Kidney (tissue), 14 donors: ENCODE measurements around the gene ZIC2. TPM values are rescaled to one million over a fixed set of nuclear protein-coding genes. Genes with fewer than 3 reads are reported as not detected.

Experiments used
- DNase-seq, 5 donors: peaks; one replicate each; pipeline ENCODE4 v3.0.0-alpha.2; 2013 to 2020
- FAIRE-seq: peaks from 2 replicates; lab custom pipeline; 2012; peaks lifted over from hg19 to GRCh38; lab: Jason Lieb, UNC
- H3K27ac ChIP-seq, 2 donors: one replicate each; pipeline ENCODE4 v1.7.0; 2013; ENCODE audit warnings: low read depth in 2 of 2, low read length in 2 of 2, inconsistent platforms in 1 of 2
- H3K27me3 ChIP-seq: one replicate; pipeline ENCODE4 v1.7.1; 2013; ENCODE audit warnings: low read length, inconsistent platforms; ENCODE audit not compliant: control insufficient read depth, insufficient read depth
- H3K36me3 ChIP-seq, 3 donors: one replicate each; pipeline versions ENCODE4 v1.7.0 to v1.7.1; 2013; ENCODE audit warnings: low read length in 3 of 3, control low read depth in 1 of 3, inconsistent platforms in 1 of 3; ENCODE audit not compliant: insufficient read depth in 3 of 3, control insufficient read depth in 2 of 3
- H3K4me1 ChIP-seq, 3 donors: one replicate each; pipeline versions ENCODE4 v1.7.0 to v1.7.1; 2013; ENCODE audit warnings: low read length in 3 of 3, inconsistent platforms in 1 of 3, low read depth in 1 of 3; ENCODE audit not compliant: control insufficient read depth in 2 of 3, insufficient read depth in 2 of 3
- H3K4me3 ChIP-seq, 3 donors: one replicate each; pipeline versions ENCODE4 v1.7.0 to v1.8.1; 2013; ENCODE audit warnings: low read length in 3 of 3, control low read depth in 1 of 3, inconsistent platforms in 1 of 3
- H3K9ac ChIP-seq, 3 donors: one replicate each; pipeline versions ENCODE4 v1.7.0 to v1.7.1; 2013; ENCODE audit warnings: low read length in 3 of 3, control low read depth in 1 of 3, inconsistent platforms in 1 of 3
- H3K9me3 ChIP-seq, 3 donors: one replicate each; pipeline versions ENCODE4 v1.7.0 to v1.7.1; 2013; ENCODE audit warnings: low read length in 3 of 3, control low read depth in 1 of 3, inconsistent platforms in 1 of 3; ENCODE audit not compliant: control insufficient read depth in 2 of 3, insufficient read depth in 1 of 3
- CTCF ChIP-seq: IDR thresholded peaks from 3 replicates; pipeline ENCODE4 v1.5.1; 2012; ENCODE audit warnings: mild to moderate bottlenecking, moderate library complexity, borderline replicate concordance; ENCODE audit not compliant: insufficient read depth; ENCODE audit errors: extremely low read depth
- intact Hi-C: fragments of 100-400 bp; cut with DNase I; formaldehyde crosslinking; loops from one replicate; pipeline ENCODE4 v1.11.1; 2022
- polyA plus RNA-seq: library from polyadenylated mRNA; stranded (reverse); fragments of 350-450 nt; fragmentation: Illumina TruSeq; extraction: RNeasy Lipid Tissue Mini Kit (QIAGEN cat#74804); gene quantifications from one replicate; pipeline ENCODE4 v1.2.3, GENCODE V29; 2014; ENCODE audit warnings: low read depth, low replicate concordance; ENCODE audit not compliant: insufficient read depth
- total RNA-seq: library from RNA; stranded (reverse); fragmentation: NEBNext Ultra II Directional; extraction: Animal tissue kit (Norgen Biotek cat#: 25700); gene quantifications from one replicate; pipeline ENCODE4 v1.2.1, GENCODE V29; 2021
- donor health status: control.
- donor health status: control.
- donor health status: control.
- donor health status: control.
- donor health status: control.
- donor health status: DM: yes; HTN: yes; CAD: no.
- donor health status: Normal renal cell carcinoma (clear cell type).

ZIC2 gene
- total and polyA plus RNA-seq, 2 donors from 2014 or later, result 0.13 to 1.4 TPM

- Histone ChIP-seq H3K9ac (no peak overlapping the region), H3K36me3 (no peaks in the 10 kb centered on the region), H3K27ac (no peak overlapping the region), H3K27me3 (peaks cover 48% of the 10 kb centered on the region), H3K4me1 (no peaks in the 10 kb centered on the region), H3K4me3 (no peak overlapping the region), H3K9me3 (peaks cover 0 to 9% (median 4%) of the 10 kb centered on the region in 3 donors)
- TF ChIP-seq CTCF, result no peak
- FAIRE-seq (no peak), DNase-seq (no peak)
- intact Hi-C loops, result no loop called here
These were observed 16.7 kb downstream of the ZIC2 start for GRCh38 chr13:99998261-99998660.

- no peak overlapping the region for H3K4me3 ChIP-seq
- no peak for DNase-seq
- no peak overlapping the region for H3K9ac ChIP-seq
- H3K27ac ChIP-seq, result no peak overlapping the region
- FAIRE-seq, result no peak
- H3K27me3 ChIP-seq, result no peaks in the 10 kb centered on the region
- no peak for TF ChIP-seq CTCF
- no peaks in the 10 kb centered on the region for H3K9me3 ChIP-seq
- no peaks in the 10 kb centered on the region for H3K36me3 ChIP-seq
- H3K4me1 ChIP-seq, result no peaks in the 10 kb centered on the region
- intact Hi-C loops, result no loop called here
These were observed 33.0 kb downstream of the ZIC2 start for GRCh38 chr13:100014621-100015020.

- H3K27ac ChIP-seq, result no peak overlapping the region
- no peak for TF ChIP-seq CTCF
- no peaks in the 10 kb centered on the region for H3K9me3 ChIP-seq
- H3K27me3 ChIP-seq, result no peaks in the 10 kb centered on the region
- no peaks in the 10 kb centered on the region for H3K36me3 ChIP-seq
- DNase-seq (no peak), FAIRE-seq (no peak)
- no peaks in the 10 kb centered on the region for H3K4me1 ChIP-seq
- no peak overlapping the region for H3K9ac ChIP-seq
- intact Hi-C loops, result no loop called here
- H3K4me3 ChIP-seq, result no peak overlapping the region
These were observed 38.3 kb downstream of the ZIC2 start for GRCh38 chr13:100019780-100020356.

GRCh38 chr13:100022798-100023197 lies 41.2 kb downstream of the ZIC2 start:
- no peak for TF ChIP-seq CTCF
- Histone ChIP-seq H3K36me3 (no peaks in the 10 kb centered on the region), H3K27ac (no peak overlapping the region), H3K27me3 (no peaks in the 10 kb centered on the region), H3K9me3 (no peaks in the 10 kb centered on the region), H3K4me3 (no peak overlapping the region), H3K9ac (no peak overlapping the region), H3K4me1 (no peaks in the 10 kb centered on the region)
- DNase-seq (no peak), FAIRE-seq (no peak)
- intact Hi-C loops, result no loop called here
